WTC11 (cell line): ENCODE measurements around the gene OMA1.
"Not testable (repeated sequence)": the region's sequence is repeated elsewhere in the genome, so short reads cannot be mapped to it uniquely, and the experiment has no call there.

Experiments used
- ATF1 ChIP-seq: sonication (generic); formaldehyde crosslinking; IDR thresholded peaks from 2 replicates; pipeline ENCODE4 v1.8.1; 2023; ENCODE audit warnings: mild to moderate bottlenecking, moderate library complexity, missing genetic modification reagents
- ELF4 ChIP-seq: sonication (generic); formaldehyde crosslinking; IDR thresholded peaks from 2 replicates; pipeline ENCODE4 v1.8.1; 2022; ENCODE audit warnings: low read depth, mild to moderate bottlenecking, moderate library complexity, missing genetic modification reagents
- MLX ChIP-seq: sonication (generic); formaldehyde crosslinking; IDR thresholded peaks from 2 replicates; pipeline ENCODE4 v1.8.1; 2023; ENCODE audit warnings: mild to moderate bottlenecking, missing genetic modification reagents, moderate library complexity
- MYBL2 ChIP-seq: sonication (generic); formaldehyde crosslinking; IDR thresholded peaks from 2 replicates; pipeline ENCODE4 v1.8.1; 2023; ENCODE audit warnings: mild to moderate bottlenecking, moderate library complexity, missing genetic modification reagents
- NR1H2 ChIP-seq: sonication (generic); formaldehyde crosslinking; IDR thresholded peaks from 2 replicates; pipeline ENCODE4 v1.9.0; 2021; ENCODE audit warnings: mild to moderate bottlenecking, moderate library complexity, missing genetic modification reagents
- STAT6 ChIP-seq: sonication (generic); formaldehyde crosslinking; conservative IDR thresholded peaks from 2 replicates; pipeline ENCODE4 v1.8.1; 2023; ENCODE audit warnings: mild to moderate bottlenecking, low read depth, missing genetic modification reagents, moderate library complexity
- TEAD1 ChIP-seq: sonication (generic); formaldehyde crosslinking; IDR thresholded peaks from 2 replicates; pipeline ENCODE4 v1.8.0; 2022; ENCODE audit warnings: mild to moderate bottlenecking, missing genetic modification reagents
- TP53 ChIP-seq: sonication (generic); formaldehyde crosslinking; IDR thresholded peaks from 2 replicates; pipeline ENCODE4 v1.8.1; 2023; ENCODE audit warnings: mild to moderate bottlenecking, missing genetic modification reagents
- ZNF416 ChIP-seq: fragments of 250-450 bp; sonication (Bioruptor Pico); IDR thresholded peaks from 2 replicates; pipeline ENCODE4 v1.9.0; 2021; ENCODE audit warnings: mild to moderate bottlenecking, inconsistent platforms
- TF ChIP-seq, protein P1 (sequence below): fragments of 200-600 bp; IDR thresholded peaks from 2 replicates; pipeline ENCODE4 v1.8.0; 2022; ENCODE audit warnings: antibody characterized with exemption
- TF ChIP-seq, protein P2 (sequence below): sonication (generic); formaldehyde crosslinking; IDR thresholded peaks from 2 replicates; pipeline ENCODE4 v1.8.0; 2022; ENCODE audit warnings: mild to moderate bottlenecking, missing genetic modification reagents
- TF ChIP-seq, protein P3 (sequence below): sonication (generic); formaldehyde crosslinking; IDR thresholded peaks from 2 replicates; pipeline ENCODE4 v1.8.1; 2022; ENCODE audit warnings: low read depth, missing genetic modification reagents, borderline replicate concordance
- TF ChIP-seq, protein P4 (sequence below): sonication (generic); formaldehyde crosslinking; IDR thresholded peaks from 2 replicates; pipeline ENCODE4 v1.8.1; 2023; ENCODE audit warnings: mild to moderate bottlenecking, missing genetic modification reagents, moderate library complexity
- TF ChIP-seq, protein P5 (sequence below): sonication (generic); formaldehyde crosslinking; IDR thresholded peaks from 2 replicates; pipeline ENCODE4 v1.8.0; 2023; ENCODE audit warnings: missing genetic modification reagents, mild to moderate bottlenecking, borderline replicate concordance

DNA sequence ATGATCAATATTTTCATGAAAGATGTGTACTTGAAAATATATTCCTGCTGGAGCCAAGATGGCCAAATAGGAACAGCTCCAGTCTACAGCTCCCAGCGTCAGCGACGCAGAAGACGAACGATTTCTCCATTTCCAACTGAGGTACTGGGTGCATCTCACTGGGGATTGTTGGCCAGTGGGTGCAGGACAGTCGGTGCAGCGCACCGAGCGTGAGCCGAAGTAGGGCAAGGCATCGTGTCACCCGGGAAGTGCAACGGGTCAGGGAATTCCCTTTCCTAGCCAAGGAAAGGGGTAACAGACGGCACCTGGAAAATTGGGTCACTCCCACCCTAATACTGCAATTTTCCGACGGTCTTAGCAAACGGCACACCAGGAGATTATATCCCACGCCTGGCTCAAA, 57.6 kb downstream of the OMA1 start:
- TF ChIP-seq TEAD1, ELF4, ZNF416, NR1H2, ATF1, TP53, MLX, STAT6, MYBL2 (CRISPR knock-in tag): not testable (repeated sequence)
- TF ChIP-seq, protein P1, sequence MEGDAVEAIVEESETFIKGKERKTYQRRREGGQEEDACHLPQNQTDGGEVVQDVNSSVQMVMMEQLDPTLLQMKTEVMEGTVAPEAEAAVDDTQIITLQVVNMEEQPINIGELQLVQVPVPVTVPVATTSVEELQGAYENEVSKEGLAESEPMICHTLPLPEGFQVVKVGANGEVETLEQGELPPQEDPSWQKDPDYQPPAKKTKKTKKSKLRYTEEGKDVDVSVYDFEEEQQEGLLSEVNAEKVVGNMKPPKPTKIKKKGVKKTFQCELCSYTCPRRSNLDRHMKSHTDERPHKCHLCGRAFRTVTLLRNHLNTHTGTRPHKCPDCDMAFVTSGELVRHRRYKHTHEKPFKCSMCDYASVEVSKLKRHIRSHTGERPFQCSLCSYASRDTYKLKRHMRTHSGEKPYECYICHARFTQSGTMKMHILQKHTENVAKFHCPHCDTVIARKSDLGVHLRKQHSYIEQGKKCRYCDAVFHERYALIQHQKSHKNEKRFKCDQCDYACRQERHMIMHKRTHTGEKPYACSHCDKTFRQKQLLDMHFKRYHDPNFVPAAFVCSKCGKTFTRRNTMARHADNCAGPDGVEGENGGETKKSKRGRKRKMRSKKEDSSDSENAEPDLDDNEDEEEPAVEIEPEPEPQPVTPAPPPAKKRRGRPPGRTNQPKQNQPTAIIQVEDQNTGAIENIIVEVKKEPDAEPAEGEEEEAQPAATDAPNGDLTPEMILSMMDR, result not testable (repeated sequence)
- TF ChIP-seq, protein P2, sequence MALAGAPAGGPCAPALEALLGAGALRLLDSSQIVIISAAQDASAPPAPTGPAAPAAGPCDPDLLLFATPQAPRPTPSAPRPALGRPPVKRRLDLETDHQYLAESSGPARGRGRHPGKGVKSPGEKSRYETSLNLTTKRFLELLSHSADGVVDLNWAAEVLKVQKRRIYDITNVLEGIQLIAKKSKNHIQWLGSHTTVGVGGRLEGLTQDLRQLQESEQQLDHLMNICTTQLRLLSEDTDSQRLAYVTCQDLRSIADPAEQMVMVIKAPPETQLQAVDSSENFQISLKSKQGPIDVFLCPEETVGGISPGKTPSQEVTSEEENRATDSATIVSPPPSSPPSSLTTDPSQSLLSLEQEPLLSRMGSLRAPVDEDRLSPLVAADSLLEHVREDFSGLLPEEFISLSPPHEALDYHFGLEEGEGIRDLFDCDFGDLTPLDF (CRISPR knock-in tag), result not testable (repeated sequence)
- TF ChIP-seq, protein P3, sequence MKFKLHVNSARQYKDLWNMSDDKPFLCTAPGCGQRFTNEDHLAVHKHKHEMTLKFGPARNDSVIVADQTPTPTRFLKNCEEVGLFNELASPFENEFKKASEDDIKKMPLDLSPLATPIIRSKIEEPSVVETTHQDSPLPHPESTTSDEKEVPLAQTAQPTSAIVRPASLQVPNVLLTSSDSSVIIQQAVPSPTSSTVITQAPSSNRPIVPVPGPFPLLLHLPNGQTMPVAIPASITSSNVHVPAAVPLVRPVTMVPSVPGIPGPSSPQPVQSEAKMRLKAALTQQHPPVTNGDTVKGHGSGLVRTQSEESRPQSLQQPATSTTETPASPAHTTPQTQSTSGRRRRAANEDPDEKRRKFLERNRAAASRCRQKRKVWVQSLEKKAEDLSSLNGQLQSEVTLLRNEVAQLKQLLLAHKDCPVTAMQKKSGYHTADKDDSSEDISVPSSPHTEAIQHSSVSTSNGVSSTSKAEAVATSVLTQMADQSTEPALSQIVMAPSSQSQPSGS, result not testable (repeated sequence)
- TF ChIP-seq, protein P4, sequence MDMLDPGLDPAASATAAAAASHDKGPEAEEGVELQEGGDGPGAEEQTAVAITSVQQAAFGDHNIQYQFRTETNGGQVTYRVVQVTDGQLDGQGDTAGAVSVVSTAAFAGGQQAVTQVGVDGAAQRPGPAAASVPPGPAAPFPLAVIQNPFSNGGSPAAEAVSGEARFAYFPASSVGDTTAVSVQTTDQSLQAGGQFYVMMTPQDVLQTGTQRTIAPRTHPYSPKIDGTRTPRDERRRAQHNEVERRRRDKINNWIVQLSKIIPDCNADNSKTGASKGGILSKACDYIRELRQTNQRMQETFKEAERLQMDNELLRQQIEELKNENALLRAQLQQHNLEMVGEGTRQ (CRISPR knock-in tag), result not testable (repeated sequence)
- TF ChIP-seq, protein P5, sequence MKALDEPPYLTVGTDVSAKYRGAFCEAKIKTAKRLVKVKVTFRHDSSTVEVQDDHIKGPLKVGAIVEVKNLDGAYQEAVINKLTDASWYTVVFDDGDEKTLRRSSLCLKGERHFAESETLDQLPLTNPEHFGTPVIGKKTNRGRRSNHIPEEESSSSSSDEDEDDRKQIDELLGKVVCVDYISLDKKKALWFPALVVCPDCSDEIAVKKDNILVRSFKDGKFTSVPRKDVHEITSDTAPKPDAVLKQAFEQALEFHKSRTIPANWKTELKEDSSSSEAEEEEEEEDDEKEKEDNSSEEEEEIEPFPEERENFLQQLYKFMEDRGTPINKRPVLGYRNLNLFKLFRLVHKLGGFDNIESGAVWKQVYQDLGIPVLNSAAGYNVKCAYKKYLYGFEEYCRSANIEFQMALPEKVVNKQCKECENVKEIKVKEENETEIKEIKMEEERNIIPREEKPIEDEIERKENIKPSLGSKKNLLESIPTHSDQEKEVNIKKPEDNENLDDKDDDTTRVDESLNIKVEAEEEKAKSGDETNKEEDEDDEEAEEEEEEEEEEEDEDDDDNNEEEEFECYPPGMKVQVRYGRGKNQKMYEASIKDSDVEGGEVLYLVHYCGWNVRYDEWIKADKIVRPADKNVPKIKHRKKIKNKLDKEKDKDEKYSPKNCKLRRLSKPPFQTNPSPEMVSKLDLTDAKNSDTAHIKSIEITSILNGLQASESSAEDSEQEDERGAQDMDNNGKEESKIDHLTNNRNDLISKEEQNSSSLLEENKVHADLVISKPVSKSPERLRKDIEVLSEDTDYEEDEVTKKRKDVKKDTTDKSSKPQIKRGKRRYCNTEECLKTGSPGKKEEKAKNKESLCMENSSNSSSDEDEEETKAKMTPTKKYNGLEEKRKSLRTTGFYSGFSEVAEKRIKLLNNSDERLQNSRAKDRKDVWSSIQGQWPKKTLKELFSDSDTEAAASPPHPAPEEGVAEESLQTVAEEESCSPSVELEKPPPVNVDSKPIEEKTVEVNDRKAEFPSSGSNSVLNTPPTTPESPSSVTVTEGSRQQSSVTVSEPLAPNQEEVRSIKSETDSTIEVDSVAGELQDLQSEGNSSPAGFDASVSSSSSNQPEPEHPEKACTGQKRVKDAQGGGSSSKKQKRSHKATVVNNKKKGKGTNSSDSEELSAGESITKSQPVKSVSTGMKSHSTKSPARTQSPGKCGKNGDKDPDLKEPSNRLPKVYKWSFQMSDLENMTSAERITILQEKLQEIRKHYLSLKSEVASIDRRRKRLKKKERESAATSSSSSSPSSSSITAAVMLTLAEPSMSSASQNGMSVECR, result not testable (repeated sequence)
